Occipital lobe (tissue), 2 donors: ENCODE results near the gene IFITM5. TPM values are rescaled to one million over a fixed set of nuclear protein-coding genes. Genes with fewer than 3 reads are reported as not detected.
"Not testable (repeated sequence)": the region's sequence is repeated elsewhere in the genome, so short reads cannot be mapped to it uniquely, and the experiment has no call there.

ENCODE experiments used
- DNase-seq: peaks from one replicate; lab custom pipeline; 2025; lab: John Stamatoyannopoulos, UW
- total RNA-seq: library from RNA; depleted of rRNA; stranded (reverse); fragments of >200 nt; gene quantifications from one replicate; pipeline ENCODE4 v1.2.3, GENCODE V29; 2014

The IFITM5 gene
- total RNA-seq, 1 donor from 2014 or later, result not detected

DNA sequence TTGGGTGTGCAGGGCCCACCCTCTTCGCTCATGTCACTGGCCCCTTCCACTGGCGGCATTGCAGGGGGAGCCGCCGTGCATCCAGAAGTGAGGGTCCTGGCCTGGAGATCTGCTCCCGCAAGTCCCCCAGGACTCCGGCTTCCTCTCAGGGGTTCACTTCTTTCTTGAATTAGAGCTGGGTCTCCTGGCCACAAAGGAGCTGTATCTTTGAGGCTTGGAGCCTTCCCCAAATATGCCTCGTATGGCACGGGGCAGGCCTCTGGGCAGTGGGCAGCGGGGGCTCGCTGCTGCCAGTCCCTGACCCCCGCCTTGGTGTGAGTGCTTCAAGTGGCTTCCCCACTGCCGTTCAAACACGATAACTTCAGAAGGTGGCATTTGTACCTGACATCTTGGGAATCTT is 28.7 kb upstream of the IFITM5 start:
- DNase-seq, result no peak

DNA sequence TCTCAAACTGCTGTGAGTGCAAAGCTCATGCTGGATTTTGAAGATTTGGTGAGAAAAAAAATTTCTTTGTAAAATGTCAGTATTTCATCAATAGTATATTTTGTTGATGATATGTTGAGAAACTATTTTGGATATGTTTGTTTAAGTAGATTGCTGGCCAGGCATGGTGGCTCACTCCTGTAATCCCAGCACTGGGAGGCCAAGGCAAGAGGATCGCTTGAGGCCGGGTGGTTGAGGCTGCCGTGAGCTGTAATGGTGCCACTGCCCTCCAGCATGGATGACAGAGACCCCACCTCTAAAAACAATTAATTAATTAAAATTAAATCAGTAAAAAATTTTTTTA is 28.2 kb upstream of the IFITM5 start:
- no peak for DNase-seq

DNA sequence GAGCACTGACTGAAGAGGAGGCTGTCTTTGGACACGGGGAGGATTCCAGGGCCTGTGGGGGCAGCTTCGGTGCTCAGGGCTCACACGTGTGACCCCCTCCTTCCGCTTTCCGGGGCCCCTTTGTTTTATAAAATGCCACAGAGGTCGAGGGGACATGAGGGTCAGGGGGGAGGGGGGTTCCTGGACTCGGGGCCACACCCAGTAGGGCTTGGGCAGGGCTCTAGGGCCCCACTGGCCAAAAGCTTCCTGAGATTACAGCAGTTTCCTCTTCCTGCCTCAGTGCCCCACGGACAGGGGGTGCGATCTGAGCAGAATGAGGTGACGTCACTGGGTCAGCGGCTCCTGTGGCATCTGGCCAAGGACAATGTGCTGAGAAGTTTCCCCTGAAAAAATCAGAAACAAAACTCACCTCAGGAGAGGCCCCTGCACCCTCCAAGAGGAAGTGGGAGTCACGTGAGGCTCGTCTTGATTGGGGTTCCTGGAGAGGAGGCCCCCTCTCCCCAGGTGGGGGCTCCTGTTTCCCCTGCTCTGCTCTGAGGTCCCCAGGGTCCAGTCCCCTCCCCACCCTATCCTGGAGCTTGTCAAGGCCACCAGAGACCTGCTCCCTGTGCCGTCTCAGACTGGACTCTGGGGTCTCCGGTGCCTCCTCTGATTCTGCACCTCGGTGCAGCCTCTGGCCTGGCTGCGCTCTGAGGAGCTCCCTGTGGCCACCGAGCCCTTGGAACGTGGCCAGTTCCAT is 27.7 kb upstream of the IFITM5 start:
- no peak for DNase-seq

DNA sequence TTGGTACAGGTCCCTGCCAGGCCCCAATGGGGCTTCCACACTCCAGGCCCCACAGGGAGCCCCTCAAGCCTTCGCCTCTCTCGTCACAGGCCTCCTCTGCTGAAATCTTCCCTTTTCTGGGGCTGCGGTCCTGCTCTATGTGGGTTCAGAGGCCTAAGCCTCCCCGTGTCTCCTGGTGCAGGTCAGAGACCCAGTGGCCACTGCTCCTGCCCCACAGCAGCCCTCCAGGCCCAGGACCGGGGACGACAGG is 27.2 kb upstream of the IFITM5 start:
- DNase-seq, result no peak

DNA sequence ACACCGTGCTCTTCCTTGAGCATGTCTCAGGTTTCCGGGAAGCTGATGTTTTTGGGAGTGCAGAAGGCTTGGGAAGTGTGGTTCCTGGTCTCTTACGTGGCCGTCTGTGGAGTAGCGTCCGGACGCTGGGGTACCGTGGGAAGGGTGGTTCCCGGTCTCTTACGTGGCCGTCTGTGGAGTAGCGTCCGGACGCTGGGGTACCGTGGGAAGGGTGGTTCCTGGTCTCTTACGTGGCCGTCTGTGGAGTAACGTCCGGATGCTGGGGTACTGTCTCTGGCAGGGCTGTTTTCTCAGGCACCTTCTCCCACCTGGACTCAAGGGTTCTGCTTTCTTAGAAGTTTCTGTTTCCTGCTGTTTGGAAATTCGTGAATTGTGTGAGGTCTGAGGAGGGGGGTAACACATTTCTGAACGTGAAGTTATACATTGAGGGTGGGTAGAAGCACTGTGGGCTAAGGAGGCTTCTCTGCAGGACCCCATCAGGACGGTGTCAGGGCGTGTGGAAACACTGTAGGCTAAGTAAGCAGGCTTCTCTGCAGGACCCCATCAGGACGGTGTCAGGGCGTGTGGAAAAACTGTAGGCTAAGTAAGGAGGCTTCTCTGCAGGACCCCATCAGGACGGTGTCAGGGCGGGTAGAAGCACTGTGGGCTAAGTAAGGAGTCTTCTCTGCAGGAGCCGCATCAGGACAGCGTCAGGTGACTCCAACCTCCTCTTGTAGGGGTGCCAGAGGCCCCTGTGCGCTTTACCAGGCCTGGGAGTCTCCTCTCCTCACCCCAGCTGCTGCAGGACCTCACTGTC is 26.7 kb upstream of the IFITM5 start:
- DNase-seq, result no peak

DNA sequence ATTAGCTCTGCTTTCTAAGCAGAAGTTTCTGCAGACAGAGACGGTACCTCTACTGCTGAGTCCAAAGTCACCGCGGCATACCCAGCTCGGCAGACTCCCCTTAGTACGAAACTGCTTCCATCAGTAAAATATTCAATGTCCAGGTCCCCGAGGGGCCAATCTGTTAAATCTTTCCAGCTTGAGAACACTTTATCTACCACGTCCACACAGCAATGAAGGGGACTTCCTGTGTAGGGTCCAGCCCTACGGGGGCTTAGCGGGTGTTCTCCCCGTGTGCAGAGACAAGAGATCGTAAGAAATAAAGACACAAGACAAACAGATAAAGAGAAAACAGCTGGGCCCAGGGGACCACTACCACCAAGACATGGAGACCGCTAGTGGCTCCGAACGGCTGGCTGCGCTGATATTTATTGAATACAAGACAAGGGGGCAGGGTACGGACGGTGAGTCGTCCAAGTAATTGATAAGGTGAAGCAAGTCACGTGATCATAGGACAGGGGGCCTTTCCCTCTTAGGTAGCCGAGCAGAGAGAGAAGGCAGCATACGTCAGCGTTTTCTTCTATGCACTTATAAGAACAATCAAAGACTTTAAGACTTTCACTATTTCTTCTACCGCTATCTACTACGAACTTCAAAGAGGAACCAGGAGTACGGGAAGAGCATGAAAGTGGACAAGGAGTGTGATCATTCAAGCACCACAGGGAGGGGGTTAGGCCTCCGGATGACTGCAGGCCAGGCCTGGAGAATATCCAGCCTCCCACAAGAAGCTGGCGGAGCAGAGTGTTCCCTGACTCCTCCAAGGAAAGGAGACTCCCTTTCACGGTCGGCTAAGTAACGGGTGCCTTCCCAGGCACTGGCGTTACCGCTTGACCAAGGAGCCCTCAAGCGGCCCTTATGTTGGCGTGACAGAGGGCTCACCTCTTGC is 25.5 kb upstream of the IFITM5 start:
- not testable (repeated sequence) for DNase-seq

DNA sequence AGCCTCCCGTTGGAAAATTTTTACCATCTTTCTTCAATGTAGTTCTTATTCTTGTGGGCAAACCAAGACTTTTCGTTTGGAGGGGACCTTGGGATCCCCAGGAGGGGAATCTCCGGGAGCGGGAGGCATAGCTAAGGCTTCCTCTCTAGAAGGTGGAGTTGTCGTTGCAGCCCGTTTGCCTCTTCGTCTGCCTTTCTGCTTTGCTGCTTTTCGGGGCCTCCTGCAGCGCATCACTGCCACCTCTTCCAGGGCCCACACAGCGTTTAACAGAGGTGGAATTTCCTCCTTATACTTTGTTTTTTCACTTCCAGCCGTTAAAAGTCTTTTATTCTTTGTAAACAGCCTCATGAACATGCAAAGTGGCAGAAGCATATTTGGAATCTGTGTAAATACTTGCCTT is 24.8 kb upstream of the IFITM5 start:
- no peak for DNase-seq

DNA sequence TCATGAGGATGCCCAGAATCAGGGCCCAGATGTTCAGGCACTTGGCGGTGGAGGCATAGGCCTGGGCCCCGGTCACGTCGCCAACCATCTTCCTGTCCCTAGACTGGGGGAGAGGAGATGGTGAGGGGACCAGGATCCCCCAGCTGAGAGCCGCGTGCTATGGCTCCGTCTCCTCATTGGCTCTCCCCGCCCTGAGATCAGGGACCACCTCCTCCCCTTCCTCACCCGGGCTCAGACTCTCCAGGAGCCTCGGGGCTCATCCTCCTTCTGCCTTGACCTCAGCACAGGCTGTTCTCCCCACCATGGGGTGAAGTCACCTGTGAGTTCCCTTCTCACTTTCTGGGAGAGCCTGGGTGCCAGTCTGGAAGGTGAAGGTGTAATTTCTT is 20.6 kb upstream of the IFITM5 start:
- DNase-seq, result not testable (repeated sequence)

DNA sequence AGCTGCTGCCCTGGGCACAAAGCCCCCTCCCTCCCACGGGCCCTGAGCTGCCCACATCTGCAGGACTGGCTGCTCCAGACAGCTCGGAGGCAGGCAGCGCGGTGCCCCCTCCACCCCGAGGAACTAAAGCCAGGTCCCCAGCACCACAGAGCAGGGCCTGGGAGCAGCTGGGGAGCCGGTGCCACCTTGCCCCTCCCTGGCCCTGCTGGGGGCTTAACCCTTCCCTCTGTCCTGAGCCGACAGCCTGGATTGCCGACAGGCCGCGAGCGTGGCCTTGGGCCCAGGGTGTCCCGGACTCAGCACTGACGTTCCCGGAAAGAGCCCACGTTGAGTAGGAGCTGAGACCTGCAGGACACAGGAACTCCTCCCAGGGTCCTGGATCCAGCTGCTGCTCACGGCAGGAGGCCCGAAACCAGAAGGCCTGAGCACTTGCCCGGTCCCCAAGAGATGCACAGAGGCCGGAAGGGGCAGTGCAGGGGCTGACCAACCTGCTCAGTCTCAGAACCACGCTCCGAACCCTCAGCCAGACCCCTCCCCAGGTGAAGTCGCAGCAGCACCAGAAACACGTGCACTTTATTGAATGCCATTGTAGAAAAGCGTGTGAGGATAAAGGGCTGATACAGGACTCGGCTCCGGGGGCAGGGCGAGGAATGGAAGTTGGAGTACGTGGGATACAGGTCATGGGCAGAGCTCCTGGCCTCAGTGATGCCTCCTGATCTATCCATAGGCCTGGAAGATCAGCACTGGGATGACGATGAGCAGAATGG is 20.0 kb upstream of the IFITM5 start:
- DNase-seq, result not testable (repeated sequence)

DNA sequence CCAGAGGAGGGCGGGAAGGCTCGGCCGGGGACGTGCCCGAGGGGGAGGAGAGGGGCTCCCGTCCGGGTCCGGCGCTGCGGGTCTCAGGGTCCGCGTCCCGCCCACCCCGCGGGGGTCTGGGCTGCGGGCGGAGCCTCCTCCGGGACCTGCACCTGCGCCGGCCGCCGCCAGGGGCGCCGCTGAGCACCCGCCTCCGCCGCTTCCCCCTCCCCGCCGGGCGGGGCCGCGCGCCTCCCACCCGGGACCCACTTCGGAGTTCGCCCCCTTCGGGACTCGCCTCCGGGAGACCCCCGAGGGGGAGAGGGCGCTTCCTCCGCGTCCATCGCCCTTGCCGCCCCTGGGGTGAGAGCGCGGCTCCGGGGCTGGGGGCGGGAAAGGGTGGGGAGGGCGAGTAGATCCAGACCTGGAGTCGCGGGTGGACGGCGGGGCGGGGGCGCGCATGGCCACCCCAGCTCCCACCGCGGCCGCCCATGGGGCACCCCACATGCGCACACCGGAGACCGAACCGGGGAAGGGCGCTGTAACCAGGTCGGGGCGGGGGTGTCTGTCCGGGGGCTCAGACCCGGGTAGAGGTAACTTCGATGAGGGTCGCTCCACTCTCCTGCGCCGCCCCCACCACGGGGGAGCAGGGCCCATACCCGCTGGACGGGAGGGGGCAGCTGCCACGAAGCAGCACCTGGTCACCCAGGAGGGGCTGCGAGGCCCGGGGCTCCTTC is 19.2 kb upstream of the IFITM5 start:
- not testable (repeated sequence) for DNase-seq

DNA sequence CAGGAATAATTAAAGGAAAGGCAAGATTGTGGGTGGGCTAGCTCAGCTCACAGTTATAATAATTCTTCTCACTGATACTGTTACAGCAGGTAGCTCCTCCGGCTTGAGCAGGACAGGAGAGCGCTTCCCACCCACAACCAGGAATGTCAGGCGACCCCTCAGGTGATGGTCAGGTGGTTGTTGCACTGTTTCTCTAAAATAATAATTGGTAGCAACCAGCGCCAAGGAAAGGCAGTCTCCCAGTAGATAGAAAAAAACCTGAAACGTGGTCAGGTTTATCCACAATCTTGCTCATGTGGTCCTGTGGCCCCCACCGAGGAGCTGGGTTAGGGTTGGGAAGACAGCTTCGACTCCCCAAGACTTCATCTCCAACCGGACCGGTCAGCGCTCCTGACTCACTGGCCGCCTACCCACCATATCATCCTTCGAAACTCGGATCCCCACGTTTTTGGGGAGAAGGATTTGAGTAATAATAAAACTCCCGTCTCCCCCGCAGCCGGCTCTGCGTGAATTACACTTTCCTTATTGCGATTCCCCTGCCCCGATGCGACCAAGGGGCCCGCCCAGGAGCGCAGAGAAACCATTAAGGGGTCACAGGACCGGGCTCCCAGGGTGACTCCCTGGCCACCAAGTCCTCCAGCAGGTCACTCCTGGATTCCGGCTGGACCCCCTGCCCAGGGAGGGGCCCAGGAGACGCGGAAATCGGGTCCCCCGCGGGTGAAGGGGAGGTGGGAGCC is 18.5 kb upstream of the IFITM5 start:
- DNase-seq, result not testable (repeated sequence)

DNA sequence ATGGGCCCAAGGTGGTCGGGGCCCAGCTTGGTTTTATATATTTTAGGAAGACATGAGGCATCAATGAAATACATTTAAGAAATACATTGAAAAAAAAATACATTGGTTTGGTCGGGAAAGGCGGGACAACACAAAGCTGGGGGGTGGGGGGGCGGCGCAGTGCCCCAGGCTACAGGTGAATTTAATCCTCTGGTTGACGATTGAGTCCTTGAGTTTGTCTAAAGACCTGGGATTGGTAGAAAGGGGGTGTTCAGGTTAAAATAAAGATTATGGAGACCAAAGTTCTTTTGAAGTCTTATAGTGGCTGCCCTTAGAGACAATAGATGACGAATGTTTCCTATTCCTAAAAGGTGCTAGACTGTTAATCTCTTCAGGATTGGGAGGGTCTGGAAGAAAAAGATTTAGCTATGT is 17.6 kb upstream of the IFITM5 start:
- no peak for DNase-seq

DNA sequence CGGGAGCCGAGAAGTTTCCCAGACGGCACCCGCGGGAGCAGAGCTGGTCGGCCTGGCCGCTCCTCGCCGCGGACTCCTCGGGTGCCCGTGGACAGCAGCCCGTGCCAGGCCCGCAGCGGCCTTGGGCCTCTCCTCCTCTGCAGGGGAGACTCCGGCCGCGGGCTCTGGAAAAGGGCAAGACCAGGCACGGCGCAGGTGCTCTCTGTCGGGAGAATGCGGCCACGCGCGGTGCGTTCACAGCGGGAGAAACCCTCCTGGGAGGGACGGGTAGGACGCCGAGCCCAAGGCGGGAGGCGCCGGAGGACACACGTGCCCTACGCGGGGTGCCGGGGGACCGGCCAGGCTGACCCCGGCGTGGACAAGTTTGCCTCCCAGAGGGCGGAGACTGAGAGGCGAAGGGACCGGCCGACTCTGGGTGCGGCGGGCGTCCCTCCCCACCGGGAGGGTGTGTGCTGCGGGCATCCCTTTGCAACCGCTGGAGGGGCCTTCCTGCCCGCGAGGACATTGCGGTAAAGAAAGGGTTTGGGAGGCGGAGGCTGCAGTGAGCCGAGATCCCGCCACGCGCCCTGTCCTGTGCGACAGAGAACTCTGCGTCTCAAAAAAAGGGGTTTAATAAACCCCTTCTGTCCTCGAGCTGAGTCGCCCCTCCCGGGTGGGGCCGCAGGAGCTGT is 16.8 kb upstream of the IFITM5 start:
- DNase-seq, result no peak

DNA sequence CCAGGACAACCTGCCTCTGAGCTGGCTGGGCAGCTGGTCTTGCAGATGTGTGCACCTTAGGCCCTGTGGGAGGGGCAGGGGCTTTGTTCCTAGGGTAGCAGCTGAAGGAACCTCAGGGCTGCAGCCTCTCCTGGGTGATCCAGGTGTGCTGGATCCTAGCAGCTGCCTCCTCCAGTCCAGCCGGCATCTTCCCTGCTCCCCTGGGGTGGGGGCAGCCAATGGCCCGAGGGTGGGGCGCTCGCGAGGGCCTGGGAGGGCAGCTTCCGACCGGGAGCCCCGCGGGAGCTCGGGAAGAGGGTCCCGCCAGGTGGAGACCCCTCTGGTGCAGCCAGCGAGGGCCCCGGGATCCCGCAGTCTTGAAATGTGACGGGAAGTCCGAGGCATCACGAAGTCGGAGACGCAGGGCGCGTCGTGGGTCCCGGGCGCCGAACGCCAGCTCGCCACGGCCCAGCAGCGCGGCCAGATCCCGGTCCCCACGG is 16.2 kb upstream of the IFITM5 start:
- DNase-seq, result no peak

DNA sequence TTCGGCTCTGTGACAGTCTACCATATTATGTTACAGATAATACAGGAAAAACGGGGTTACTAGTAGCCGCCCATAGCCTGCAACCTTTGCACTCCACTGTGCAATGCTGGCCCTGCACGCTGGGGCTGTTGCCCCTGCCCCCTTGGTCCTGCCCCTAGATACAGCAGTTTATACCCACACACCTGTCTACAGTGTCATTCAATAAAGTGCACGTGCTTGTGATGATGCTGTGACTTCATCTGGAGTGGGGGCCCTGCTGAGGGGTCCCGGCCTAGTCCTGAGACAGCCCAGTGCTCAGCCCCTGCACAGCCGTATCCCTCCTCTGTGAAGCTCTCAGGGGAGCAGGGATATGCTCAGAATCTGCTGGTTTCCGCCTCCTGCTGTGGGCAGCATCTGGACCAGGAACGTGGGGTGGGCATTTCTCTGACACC is 15.7 kb upstream of the IFITM5 start:
- no peak for DNase-seq

DNA sequence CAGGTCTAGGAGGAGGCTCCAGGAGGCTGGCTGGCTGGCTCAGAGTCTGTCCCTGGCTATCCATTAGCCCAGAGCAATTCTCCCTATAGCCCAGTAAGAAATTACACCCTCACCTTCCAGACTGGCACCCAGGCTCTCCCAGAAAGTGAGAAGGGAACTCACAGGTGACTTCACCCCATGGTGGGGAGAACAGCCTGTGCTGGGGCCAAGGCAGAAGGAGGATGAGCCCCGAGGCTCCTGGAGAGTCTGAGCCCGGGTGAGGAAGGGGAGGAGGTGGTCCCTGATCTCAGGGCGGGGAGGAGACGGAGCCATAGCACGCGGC is 15.2 kb upstream of the IFITM5 start:
- DNase-seq, result not testable (repeated sequence)

DNA sequence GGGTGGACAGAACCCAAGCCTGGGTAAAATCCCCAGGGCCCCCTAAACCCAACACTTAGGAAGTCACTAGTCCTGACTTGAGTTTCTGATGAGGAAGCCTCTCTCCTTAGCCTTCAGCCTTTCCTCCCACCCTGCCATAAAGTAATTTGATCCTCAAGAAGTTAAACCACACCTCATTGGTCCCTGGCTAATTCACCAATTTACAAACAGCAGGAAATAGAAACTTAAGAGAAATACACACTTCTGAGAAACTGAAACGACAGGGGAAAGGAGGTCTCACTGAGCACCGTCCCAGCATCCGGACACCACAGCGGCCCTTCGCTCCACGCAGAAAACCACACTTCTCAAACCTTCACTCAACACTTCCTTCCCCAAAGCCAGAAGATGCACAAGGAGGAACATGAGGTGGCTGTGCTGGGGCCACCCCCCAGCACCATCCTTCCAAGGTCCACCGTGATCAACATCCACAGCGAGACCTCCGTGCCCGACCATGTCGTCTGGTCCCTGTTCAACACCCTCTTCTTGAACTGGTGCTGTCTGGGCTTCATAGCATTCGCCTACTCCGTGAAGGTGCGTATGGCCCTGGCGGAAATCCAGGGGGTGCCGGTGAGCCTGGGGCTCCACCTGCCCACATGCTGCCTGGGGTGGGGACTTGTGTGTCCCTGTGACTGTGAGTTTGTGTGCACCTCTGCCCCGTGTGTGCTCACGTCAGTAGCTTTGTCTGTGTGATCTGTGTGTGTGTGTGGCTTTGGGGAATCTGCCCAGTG is 14.6 kb upstream of the IFITM5 start, which contains the start of gene IFITM1:
Gene IFITM1, plus strand, starts transcription at position 254 of the 767 bp plus-strand sequence. Its CDS starts 131 bp downstream, at position 385.
- DNase-seq, result no peak

DNA sequence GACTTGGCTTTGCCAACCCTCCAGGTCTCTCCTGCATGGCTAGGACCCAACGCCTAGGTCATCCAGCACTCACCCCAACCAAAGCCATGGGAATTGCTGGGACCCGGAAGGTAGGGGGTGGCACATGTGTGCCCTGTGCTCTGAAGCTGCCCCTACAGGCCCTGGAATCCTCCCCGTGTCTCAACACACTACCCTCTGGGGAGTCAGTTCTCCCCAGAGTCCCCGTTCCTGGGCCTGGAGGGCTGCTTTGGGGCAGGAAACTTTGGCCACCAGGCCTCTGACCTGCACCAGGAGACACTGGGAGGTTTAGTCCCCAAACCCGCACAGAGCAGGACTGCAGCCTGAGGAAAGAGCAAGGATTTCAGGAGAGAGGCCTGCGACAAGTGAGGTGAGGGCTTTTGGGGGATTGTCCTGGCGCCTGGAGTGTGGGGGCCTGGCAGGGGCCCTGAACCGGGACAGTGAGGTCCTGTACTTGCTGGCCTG is 14.0 kb upstream of the IFITM5 start:
- no peak for DNase-seq
